ENCODE measurements around the gene OR52N5.

DNA sequence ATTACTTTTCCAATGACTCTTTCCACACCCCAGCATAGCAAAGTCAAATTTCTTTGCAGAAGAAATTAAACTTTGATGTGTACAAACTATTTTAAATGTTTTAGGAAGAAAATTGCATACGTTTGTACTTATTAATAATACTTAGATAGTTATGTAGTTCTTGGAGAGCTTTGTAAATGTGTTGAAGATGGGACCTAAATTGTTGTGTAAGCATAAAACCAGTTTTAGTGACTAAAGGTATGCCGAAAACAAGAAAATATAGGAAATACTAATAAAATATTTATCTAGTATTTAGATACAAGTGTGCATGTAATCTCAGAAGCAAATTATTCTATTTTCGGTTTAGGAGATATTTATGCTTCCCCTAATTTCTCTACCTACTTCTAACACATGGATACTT lies 33.3 kb downstream of the OR52N5 start:
- TF ChIP-seq, protein P1, sequence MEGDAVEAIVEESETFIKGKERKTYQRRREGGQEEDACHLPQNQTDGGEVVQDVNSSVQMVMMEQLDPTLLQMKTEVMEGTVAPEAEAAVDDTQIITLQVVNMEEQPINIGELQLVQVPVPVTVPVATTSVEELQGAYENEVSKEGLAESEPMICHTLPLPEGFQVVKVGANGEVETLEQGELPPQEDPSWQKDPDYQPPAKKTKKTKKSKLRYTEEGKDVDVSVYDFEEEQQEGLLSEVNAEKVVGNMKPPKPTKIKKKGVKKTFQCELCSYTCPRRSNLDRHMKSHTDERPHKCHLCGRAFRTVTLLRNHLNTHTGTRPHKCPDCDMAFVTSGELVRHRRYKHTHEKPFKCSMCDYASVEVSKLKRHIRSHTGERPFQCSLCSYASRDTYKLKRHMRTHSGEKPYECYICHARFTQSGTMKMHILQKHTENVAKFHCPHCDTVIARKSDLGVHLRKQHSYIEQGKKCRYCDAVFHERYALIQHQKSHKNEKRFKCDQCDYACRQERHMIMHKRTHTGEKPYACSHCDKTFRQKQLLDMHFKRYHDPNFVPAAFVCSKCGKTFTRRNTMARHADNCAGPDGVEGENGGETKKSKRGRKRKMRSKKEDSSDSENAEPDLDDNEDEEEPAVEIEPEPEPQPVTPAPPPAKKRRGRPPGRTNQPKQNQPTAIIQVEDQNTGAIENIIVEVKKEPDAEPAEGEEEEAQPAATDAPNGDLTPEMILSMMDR (IDR thresholded peaks at IDR 0.05): no peak
- TF ChIP-seq ZNF423 (CRISPR knock-in tag; IDR thresholded peaks at IDR 0.05) (no peak), JUN (CRISPR knock-in tag; IDR thresholded peaks at IDR 0.05) (no peak)
- TF ChIP-seq, protein P2, sequence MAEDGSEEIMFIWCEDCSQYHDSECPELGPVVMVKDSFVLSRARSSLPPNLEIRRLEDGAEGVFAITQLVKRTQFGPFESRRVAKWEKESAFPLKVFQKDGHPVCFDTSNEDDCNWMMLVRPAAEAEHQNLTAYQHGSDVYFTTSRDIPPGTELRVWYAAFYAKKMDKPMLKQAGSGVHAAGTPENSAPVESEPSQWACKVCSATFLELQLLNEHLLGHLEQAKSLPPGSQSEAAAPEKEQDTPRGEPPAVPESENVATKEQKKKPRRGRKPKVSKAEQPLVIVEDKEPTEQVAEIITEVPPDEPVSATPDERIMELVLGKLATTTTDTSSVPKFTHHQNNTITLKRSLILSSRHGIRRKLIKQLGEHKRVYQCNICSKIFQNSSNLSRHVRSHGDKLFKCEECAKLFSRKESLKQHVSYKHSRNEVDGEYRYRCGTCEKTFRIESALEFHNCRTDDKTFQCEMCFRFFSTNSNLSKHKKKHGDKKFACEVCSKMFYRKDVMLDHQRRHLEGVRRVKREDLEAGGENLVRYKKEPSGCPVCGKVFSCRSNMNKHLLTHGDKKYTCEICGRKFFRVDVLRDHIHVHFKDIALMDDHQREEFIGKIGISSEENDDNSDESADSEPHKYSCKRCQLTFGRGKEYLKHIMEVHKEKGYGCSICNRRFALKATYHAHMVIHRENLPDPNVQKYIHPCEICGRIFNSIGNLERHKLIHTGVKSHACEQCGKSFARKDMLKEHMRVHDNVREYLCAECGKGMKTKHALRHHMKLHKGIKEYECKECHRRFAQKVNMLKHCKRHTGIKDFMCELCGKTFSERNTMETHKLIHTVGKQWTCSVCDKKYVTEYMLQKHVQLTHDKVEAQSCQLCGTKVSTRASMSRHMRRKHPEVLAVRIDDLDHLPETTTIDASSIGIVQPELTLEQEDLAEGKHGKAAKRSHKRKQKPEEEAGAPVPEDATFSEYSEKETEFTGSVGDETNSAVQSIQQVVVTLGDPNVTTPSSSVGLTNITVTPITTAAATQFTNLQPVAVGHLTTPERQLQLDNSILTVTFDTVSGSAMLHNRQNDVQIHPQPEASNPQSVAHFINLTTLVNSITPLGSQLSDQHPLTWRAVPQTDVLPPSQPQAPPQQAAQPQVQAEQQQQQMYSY (CRISPR knock-in tag; IDR thresholded peaks at IDR 0.05): no peak
- TF ChIP-seq, protein P3, sequence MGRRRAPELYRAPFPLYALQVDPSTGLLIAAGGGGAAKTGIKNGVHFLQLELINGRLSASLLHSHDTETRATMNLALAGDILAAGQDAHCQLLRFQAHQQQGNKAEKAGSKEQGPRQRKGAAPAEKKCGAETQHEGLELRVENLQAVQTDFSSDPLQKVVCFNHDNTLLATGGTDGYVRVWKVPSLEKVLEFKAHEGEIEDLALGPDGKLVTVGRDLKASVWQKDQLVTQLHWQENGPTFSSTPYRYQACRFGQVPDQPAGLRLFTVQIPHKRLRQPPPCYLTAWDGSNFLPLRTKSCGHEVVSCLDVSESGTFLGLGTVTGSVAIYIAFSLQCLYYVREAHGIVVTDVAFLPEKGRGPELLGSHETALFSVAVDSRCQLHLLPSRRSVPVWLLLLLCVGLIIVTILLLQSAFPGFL (CRISPR knock-in tag; IDR thresholded peaks at IDR 0.05; ENCODE audit: borderline replicate concordance): no peak

All from WTC11 (cell line).